Large intestine (tissue), 3 donors: ENCODE data around the gene GABPB2. TPM values are rescaled to one million over a fixed set of nuclear protein-coding genes. Genes with fewer than 3 reads are reported as not detected.

Experiments used
- DNase-seq, 2 donors: peaks; one replicate each; pipeline versions ENCODE4 v3.0.0 to v3.0.0-alpha.2; 2013
- H3K27ac ChIP-seq: one replicate; pipeline ENCODE4 v1.5.1; 2013; ENCODE audit warnings: low read length
- H3K27me3 ChIP-seq: 2 replicates; pipeline ENCODE4 v1.6.1; 2013; ENCODE audit warnings: low read length; ENCODE audit not compliant: control insufficient read depth, insufficient read depth
- H3K36me3 ChIP-seq: 2 replicates; pipeline ENCODE4 v1.6.1; 2013; ENCODE audit warnings: low read length; ENCODE audit not compliant: control insufficient read depth, insufficient read depth
- H3K4me1 ChIP-seq: one replicate; pipeline ENCODE4 v1.6.1; 2013; ENCODE audit warnings: low read length; ENCODE audit not compliant: control insufficient read depth, insufficient read depth
- H3K4me3 ChIP-seq: one replicate; pipeline ENCODE4 v1.5.1; 2013; ENCODE audit warnings: low read length
- H3K9me3 ChIP-seq: one replicate; pipeline ENCODE4 v1.6.1; 2013; ENCODE audit warnings: mild to moderate bottlenecking, low read depth, low read length, moderate library complexity; ENCODE audit not compliant: control insufficient read depth
- WGBS: methylation state at CpG from one replicate; pipeline ENCODE4 v1.1.5; 2013; ENCODE audit warnings: low lambda C conversion rate; ENCODE audit not compliant: insufficient coverage; 5-methylcytosine and 5-hydroxymethylcytosine counted together
- polyA plus RNA-seq: library from polyadenylated mRNA; unstranded; fragments of 120-200 nt; gene quantifications from one replicate; pipeline ENCODE4 v1.2.1, GENCODE V29; 2013

The GABPB2 gene
- polyA plus RNA-seq, 1 donor: 11.6 TPM

- Histone ChIP-seq H3K27ac (peak overlapping the region; percentile 79), H3K36me3 (peaks cover 18% of the 10 kb centered on the region), H3K4me3 (peak overlapping the region; percentile 98), H3K9me3 (no peaks in the 10 kb centered on the region), H3K27me3 (no peaks in the 10 kb centered on the region), H3K4me1 (peaks cover 8% of the 10 kb centered on the region)
- 0% methylated on average over 1 of the region's 48 CpGs for WGBS
- peak; percentile 58 to 75 for DNase-seq
These were observed 22.5 kb upstream of the GABPB2 start for GRCh38 chr1:151047925-151048644.

- Histone ChIP-seq H3K9me3 (no peaks in the 10 kb centered on the region), H3K4me3 (peak overlapping the region; percentile 98), H3K4me1 (peaks cover 8% of the 10 kb centered on the region), H3K36me3 (peaks cover 23% of the 10 kb centered on the region), H3K27ac (no peak overlapping the region), H3K27me3 (no peaks in the 10 kb centered on the region)
- DNase-seq: no peak
- WGBS: no CpG with 5 or more reads among the region's 3 CpGs
These were observed 21.9 kb upstream of the GABPB2 start for GRCh38 chr1:151048645-151049032.

- H3K4me1 ChIP-seq: peaks cover 8% of the 10 kb centered on the region
- peaks cover 31% of the 10 kb centered on the region for H3K36me3 ChIP-seq
- DNase-seq: no peak
- H3K4me3 ChIP-seq: no peak overlapping the region
- H3K27me3 ChIP-seq: no peaks in the 10 kb centered on the region
- WGBS: no CpG with 5 or more reads among the region's 5 CpGs
- H3K27ac ChIP-seq: no peak overlapping the region
- no peaks in the 10 kb centered on the region for H3K9me3 ChIP-seq
These were observed 21.1 kb upstream of the GABPB2 start for GRCh38 chr1:151049458-151049857.

GRCh38 chr1:151050051-151050688 is 20.4 kb upstream of the GABPB2 start:
- peaks cover 38% of the 10 kb centered on the region for H3K36me3 ChIP-seq
- no peak overlapping the region for H3K27ac ChIP-seq
- no peak for DNase-seq
- WGBS: no CpG with 5 or more reads among the region's 2 CpGs
- no peaks in the 10 kb centered on the region for H3K9me3 ChIP-seq
- H3K27me3 ChIP-seq: no peaks in the 10 kb centered on the region
- H3K4me3 ChIP-seq: no peak overlapping the region
- H3K4me1 ChIP-seq: peaks cover 10% of the 10 kb centered on the region

- H3K4me3 ChIP-seq: no peak overlapping the region
- H3K9me3 ChIP-seq: no peaks in the 10 kb centered on the region
- H3K27ac ChIP-seq: no peak overlapping the region
- H3K36me3 ChIP-seq: peaks cover 47% of the 10 kb centered on the region
- no peak for DNase-seq
- no peaks in the 10 kb centered on the region for H3K27me3 ChIP-seq
- WGBS: no CpG with 5 or more reads among the region's 2 CpGs
- peaks cover 22% of the 10 kb centered on the region for H3K4me1 ChIP-seq
These were observed 19.1 kb upstream of the GABPB2 start for GRCh38 chr1:151051356-151052009.

GRCh38 chr1:151054971-151055547 is 15.5 kb upstream of the GABPB2 start:
- Histone ChIP-seq H3K4me3 (no peak overlapping the region), H3K27ac (no peak overlapping the region), H3K9me3 (no peaks in the 10 kb centered on the region), H3K36me3 (peaks cover 47% of the 10 kb centered on the region), H3K27me3 (no peaks in the 10 kb centered on the region), H3K4me1 (peaks cover 26% of the 10 kb centered on the region)
- no peak for DNase-seq
- WGBS: no CpG with 5 or more reads among the region's 4 CpGs

- Histone ChIP-seq H3K4me3 (no peak overlapping the region), H3K9me3 (no peaks in the 10 kb centered on the region), H3K27ac (no peak overlapping the region), H3K4me1 (peaks cover 26% of the 10 kb centered on the region), H3K36me3 (peaks cover 47% of the 10 kb centered on the region), H3K27me3 (no peaks in the 10 kb centered on the region)
- WGBS: no CpG with 5 or more reads among the region's 2 CpGs
- DNase-seq: no peak
These were observed 15.0 kb upstream of the GABPB2 start for GRCh38 chr1:151055581-151055980.

- peaks cover 47% of the 10 kb centered on the region for H3K36me3 ChIP-seq
- no peaks in the 10 kb centered on the region for H3K9me3 ChIP-seq
- no peak overlapping the region for H3K4me3 ChIP-seq
- WGBS: 67% methylated on average over 2 of the region's 2 CpGs
- H3K27ac ChIP-seq: peak overlapping the region; percentile 59
- no peaks in the 10 kb centered on the region for H3K27me3 ChIP-seq
- DNase-seq: no peak
- H3K4me1 ChIP-seq: peaks cover 26% of the 10 kb centered on the region
These were observed 14.4 kb upstream of the GABPB2 start for GRCh38 chr1:151056149-151056548.

- Histone ChIP-seq H3K9me3 (no peaks in the 10 kb centered on the region), H3K27ac (peak overlapping the region; percentile 82), H3K4me3 (peak overlapping the region; percentile 94), H3K27me3 (no peaks in the 10 kb centered on the region), H3K4me1 (peaks cover 26% of the 10 kb centered on the region), H3K36me3 (peaks cover 23% of the 10 kb centered on the region)
- peak in 1 of 2 donors; percentile 70 for DNase-seq
- WGBS: no CpG with 5 or more reads among the region's 10 CpGs
These were observed 11.9 kb upstream of the GABPB2 start for GRCh38 chr1:151058692-151059091.
